Adipose tissue (tissue), 3 donors: ENCODE measurements around the gene USP48. TPM values are rescaled to one million over a fixed set of nuclear protein-coding genes. Genes with fewer than 3 reads are reported as not detected.
"Not testable (repeated sequence)": the region's sequence is repeated elsewhere in the genome, so short reads cannot be mapped to it uniquely, and the experiment has no call there.

Experiments
- H3K27ac ChIP-seq: one replicate; pipeline ENCODE4 v1.5.1; 2013; ENCODE audit warnings: low read depth, low read length
- WGBS, 3 donors: extraction: QIAGEN DNeasy Blood & Tissue Kit; methylation state at CpG; one replicate each; pipeline ENCODE4 v1.1.7; 2013; 5-methylcytosine and 5-hydroxymethylcytosine counted together
- polyA plus RNA-seq, 3 donors: library from polyadenylated mRNA; stranded (reverse); fragments of 200-250 nt; gene quantifications; one replicate each; pipeline ENCODE4 v1.2.3, GENCODE V29; 2013
- donor health status: healthy with polysubstance abuse.
- donor health status: Bipolar disorder and iron deficiency.
- donor health status: healthy.

The USP48 gene
- polyA plus RNA-seq, 3 donors, result 13.0 to 20.5 (median 14.8) TPM

GRCh38 chr1:21638531-21639341, 144.2 kb downstream of the USP48 start:
- H3K27ac ChIP-seq, result no peak overlapping the region
- WGBS, 3 donors, result 8 to 33% (median 30%) methylated on average over 10 of the region's 10 CpGs

DNA sequence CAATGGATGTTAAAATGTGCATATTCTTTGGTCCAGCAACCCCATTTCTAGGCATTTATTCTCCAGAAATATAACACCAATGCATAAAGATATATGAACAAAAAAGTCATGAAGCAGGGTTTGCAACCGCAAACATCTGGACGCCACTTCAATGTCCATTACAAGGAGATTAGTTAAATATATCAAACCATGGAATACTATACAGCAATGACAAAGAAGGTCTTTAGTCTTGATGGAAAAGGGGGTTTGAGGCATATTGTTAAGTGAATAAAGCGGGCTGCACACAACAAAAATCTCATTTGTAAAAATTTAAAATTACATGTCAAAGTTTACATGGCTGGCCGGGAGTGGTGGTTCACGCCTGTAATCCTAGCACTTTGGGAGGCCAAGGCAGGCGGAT, 145.4 kb downstream of the USP48 start:
- H3K27ac ChIP-seq, result no peak overlapping the region
- WGBS, 3 donors, result 91 to 96% (median 95%) methylated on average over 6 of the region's 6 CpGs

GRCh38 chr1:21636029-21636428, 146.9 kb downstream of the USP48 start:
- 90 to 100% (median 99%) methylated on average over 2 of the region's 2 CpGs for WGBS, 3 donors
- no peak overlapping the region for H3K27ac ChIP-seq

DNA sequence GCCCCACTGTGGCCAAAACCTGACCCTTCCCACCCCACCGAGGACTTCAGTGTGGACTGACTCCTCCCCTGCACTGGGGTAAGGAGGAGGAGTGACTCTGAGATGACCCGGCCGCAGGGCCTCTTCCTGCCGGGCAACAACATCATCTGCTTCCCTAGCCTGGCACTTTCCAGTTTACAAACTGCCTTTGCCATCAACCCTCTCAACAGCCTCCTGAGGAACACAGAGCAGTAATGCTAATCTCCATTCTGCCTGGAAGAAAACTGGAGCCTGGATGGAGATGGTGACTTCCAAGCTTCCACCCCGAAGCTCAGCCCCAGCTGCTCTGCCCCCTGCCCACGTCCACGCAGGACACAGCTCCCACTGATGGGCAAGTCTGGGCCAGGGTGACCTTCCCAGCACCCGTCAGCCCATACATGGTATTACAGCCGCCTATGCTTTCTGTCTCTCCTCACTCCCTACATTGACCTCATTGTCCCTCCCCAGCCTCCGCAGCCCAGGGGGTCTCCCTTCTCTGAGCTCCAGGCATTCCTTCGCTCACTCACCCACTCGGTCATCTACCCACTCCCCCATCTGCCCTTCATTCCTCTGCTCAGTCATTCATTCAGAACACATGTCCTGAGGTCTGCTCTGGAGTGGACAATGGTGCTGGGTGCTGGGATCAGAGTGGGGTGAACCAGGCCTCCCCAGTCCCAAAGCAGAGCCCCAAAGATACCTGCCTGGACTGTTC, 148.0 kb downstream of the USP48 start:
- 62 to 80% (median 74%) methylated on average over 12 of the region's 12 CpGs for WGBS, 3 donors
- H3K27ac ChIP-seq, result no peak overlapping the region

DNA sequence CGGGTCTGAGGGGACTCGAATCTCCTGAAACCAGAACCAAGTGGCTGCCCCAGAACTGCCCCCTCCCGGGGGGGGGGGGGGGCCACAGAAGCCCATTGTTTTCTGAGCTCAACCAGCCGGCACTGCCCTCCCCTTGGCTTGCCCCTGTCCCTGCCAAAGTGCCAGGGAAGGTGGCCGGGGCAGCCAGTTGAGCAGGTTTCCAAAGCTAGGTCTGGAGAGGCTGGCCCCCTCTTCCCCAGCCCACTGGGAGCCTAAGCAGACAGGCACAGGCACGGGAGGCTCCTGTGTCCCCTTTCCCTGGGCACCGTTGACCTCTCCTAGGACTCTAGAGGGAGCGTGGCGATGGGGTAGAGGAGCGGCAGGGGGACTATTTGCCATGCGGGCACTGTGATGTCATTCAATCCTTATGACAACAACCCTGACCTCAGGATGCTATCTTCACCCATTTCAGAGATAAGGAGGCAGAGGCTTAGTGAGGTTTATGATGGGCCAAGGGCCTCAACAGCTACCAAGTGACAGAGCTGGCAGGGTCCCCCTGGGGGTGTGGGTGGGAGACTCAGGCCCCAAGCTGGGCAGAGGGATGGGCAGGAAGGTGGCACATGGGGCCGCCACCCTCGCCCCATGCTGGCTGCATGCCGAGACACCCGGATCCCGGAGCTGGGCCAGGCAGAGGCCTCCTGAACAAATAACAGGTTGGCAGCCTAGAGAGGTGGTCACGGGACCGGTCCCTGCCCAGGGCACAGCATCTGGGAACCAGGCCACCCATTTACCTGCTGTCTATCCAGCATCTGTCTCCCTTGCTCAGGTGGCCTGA, 148.8 kb downstream of the USP48 start:
- H3K27ac ChIP-seq, result no peak overlapping the region
- 40 to 90% (median 84%) methylated on average over 17 to 18 of the region's 18 CpGs for WGBS, 3 donors

DNA sequence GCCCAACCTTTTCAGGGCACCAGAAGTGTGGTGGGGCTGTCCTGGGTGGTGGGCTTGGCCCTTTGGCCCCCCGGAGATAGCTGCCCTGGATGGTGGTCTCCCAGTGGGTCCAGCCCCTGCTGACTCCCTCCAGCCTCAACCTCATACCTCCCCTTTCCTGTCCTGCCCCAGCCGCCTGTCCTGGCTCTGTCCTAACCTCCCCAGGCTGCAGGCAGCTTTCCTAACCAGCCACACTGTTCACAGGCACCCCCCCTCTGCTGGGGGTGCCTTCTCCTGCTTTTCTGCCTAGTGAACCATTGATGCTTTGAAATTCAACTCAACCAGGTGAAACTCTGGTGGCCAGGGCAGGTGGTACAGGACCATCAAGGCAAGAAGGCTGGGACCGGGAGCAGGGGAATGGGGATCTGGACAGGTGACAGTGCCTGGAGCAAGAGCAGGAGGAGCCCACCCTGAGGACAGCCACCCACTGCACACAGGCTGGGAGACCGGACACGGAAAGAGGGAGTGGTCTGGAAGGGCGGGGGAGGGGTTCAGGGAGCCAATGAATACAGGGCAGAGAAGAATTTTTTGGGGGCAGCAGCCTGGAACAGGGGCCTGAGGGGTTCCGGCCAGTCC, 149.7 kb downstream of the USP48 start:
- WGBS, 3 donors, result 71 to 83% (median 79%) methylated on average over 6 to 7 of the region's 7 CpGs
- no peak overlapping the region for H3K27ac ChIP-seq

- H3K27ac ChIP-seq, result no peak overlapping the region
- 30 to 60% (median 51%) methylated on average over 19 of the region's 19 CpGs for WGBS, 3 donors
Measured at GRCh38 chr1:21631944-21632887, 150.7 kb downstream of the USP48 start.

DNA sequence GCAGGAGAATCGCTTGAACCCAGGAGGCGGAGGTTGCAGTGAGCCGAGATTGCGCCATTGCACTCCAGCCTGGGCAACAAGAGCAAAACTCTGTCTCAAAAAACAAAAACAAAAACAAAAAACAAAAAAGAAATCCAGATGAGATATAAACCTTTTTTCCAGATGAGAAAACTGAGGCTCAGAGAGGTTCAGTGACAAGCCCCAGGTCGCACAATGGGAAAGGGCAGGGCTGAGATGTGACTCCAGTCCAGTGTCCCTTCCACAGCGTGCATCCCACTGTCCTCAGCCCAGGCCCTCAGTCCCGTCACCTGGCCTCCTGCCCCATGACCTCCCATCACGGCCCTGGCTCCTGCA, 151.4 kb downstream of the USP48 start:
- not testable (repeated sequence) for H3K27ac ChIP-seq
- WGBS, 3 donors, result 79 to 88% (median 84%) methylated on average over 8 of the region's 8 CpGs

DNA sequence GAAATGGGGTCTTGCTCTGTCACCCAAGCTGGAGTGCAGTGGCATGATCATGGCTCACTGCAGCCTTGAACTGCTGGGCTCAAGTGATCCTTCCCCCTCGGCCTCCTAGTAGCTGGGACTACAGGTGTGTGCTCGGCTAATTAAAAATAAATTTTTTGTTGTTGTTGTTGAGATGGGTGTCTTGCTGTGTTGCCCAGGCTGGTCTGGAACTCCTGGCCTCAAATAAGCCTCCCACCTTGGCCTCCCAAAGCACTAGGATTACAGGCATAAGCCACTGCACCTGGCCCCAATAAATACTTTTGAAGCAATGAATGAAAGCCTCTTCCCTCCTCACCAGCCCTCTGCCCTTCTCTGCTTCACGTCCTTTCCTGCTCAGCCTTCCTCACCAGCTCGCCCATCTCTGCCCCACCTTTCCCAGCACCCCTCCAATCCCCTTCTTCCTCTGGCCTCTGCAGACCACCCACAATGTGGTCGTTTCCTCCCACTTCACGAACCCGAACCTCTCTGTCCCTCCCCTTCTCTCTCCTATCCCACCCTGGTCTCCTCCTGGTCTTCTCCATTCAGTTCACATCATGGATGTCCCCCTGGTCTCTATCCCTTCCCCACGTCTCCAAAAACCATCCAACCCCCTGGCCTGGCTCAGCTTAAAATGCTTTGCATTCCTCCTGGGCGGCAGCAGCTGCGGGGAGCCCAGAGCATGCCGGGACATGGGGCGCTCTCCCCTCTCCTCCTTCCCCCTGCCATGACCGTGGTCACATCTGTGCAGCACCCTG, 152.2 kb downstream of the USP48 start:
- 56 to 68% (median 57%) methylated on average over 13 of the region's 13 CpGs for WGBS, 3 donors
- no peak overlapping the region for H3K27ac ChIP-seq

- H3K27ac ChIP-seq, result no peak overlapping the region
- WGBS, 3 donors, result 88 to 92% (median 90%) methylated on average over 4 of the region's 4 CpGs
Measured at GRCh38 chr1:21629971-21630370, 153.0 kb downstream of the USP48 start.

DNA sequence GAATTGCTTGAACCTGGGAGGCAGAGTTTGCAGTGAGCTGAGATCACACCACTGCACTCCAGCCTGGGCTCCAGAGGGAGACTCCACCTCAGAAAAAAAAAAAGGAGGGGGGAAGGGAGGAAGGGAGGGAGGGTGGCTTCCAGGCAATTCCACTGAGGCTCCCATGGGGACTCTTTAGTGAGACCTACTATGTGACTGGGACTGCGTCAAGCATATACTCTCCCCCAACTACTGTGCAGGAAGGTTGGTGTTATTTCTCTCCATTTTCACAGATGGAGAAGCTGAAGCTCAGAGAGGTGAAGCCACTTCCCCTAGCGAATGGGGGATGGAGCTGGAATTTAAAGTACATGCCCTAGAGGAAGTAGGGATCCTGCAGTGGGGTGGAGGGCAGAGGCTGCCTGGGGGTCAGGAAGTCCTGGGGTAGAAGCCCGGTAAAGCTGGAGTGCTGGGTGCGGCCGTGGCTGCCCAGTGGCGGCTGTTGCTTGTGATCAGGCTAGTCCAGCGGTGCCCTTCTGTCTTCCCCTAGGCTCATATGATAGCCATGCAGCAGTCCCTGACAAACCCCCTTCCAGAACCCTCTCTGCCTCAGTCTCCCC, 154.1 kb downstream of the USP48 start:
- H3K27ac ChIP-seq, result no peak overlapping the region
- 41 to 66% (median 49%) methylated on average over 7 of the region's 7 CpGs for WGBS, 3 donors

Other genes with a start within 250 kb of the USP48 start
- 10 to 100 TPM in 1 of 3 donors, 1 to 10 TPM in 1, under 1 TPM in 1; 0.45 to 65.5 (median 6.9) TPM for gene RAP1GAP, start 113.8 kb downstream of the USP48 start, polyA plus RNA-seq
- gene LDLRAD2, start 29.1 kb upstream of the USP48 start, polyA plus RNA-seq, result 1 to 10 TPM in 2 of 3 donors, under 1 TPM in 1; 0.63 to 6.7 (median 2.9) TPM
- 100 to 1,000 TPM in 2 of 3 donors, 10 to 100 TPM in 1; 34.7 to 225 (median 214) TPM for gene HSPG2, start 154.2 kb upstream of the USP48 start, polyA plus RNA-seq
- over 10,000 TPM in 1 of 3 donors, 1 to 10 TPM in 2; 1.2 to 11,522 (median 8.1) TPM for gene CELA3B, start 193.9 kb upstream of the USP48 start, polyA plus RNA-seq
- over 10,000 TPM in 1 of 3 donors, 10 to 100 TPM in 1, 1 to 10 TPM in 1; 5.3 to 36,211 (median 17.7) TPM for gene CELA3A, start 218.5 kb upstream of the USP48 start, polyA plus RNA-seq